Tibial artery (tissue), 4 donors: Measurements from ENCODE around the gene FBXL17.

Experiments used
- DNase-seq, 2 donors: peaks; one replicate each; pipeline ENCODE4 v3.0.0-alpha.2; 2019
- H3K27ac ChIP-seq, 2 donors: fragments of 200-600 bp; sonication (generic) in 1 of 2; 1 replicate in 1 of 2; 2 replicates in 1 of 2; pipeline ENCODE4 v1.5.1; 2018 to 2019; ENCODE audit warnings: mild to moderate bottlenecking in 1 of 2
- H3K27me3 ChIP-seq, 2 donors: fragments of 200-600 bp; sonication (generic) in 1 of 2; one replicate each; pipeline versions ENCODE4 v1.5.1 to v1.6.0; 2016 to 2019
- H3K36me3 ChIP-seq, 3 donors: fragments of 200-600 bp; sonication (generic) in 2 of 3; one replicate each; pipeline ENCODE4 v1.5.1; 2016 to 2019; ENCODE audit warnings: mild to moderate bottlenecking in 2 of 3
- H3K4me1 ChIP-seq, 4 donors: fragments of 200-600 bp; sonication (generic) in 2 of 4; 1 replicate in 3 of 4; 2 replicates in 1 of 4; pipeline ENCODE4 v1.5.1; 2016 to 2019
- H3K4me3 ChIP-seq, 2 donors: fragments of 200-600 bp; sonication (generic) in 1 of 2; 1 replicate in 1 of 2; 2 replicates in 1 of 2; pipeline ENCODE4 v1.5.1; 2018 to 2019; ENCODE audit warnings: mild to moderate bottlenecking in 2 of 2
- H3K9me3 ChIP-seq, 3 donors: fragments of 200-600 bp; sonication (generic) in 1 of 3; one replicate each; pipeline ENCODE4 v1.5.1; 2016 to 2019
- intact Hi-C: fragments of 100-400 bp; cut with DNase I; formaldehyde crosslinking; loops from one replicate; pipeline ENCODE4 v1.15.0; 2023; ENCODE audit warnings: low total_unique reads
- TF ChIP-seq, protein P1 (sequence below), 2 experiments: fragments of 200-600 bp in 1 of 2; fragments of 450-650 bp in 1 of 2; IDR thresholded peaks; one replicate each; pipeline ENCODE4 v1.5.1; 2017 to 2019; ENCODE audit warnings: antibody characterized with exemption in 2 of 2, mild to moderate bottlenecking in 1 of 2, moderate library complexity in 1 of 2

The FBXL17 gene

DNA sequence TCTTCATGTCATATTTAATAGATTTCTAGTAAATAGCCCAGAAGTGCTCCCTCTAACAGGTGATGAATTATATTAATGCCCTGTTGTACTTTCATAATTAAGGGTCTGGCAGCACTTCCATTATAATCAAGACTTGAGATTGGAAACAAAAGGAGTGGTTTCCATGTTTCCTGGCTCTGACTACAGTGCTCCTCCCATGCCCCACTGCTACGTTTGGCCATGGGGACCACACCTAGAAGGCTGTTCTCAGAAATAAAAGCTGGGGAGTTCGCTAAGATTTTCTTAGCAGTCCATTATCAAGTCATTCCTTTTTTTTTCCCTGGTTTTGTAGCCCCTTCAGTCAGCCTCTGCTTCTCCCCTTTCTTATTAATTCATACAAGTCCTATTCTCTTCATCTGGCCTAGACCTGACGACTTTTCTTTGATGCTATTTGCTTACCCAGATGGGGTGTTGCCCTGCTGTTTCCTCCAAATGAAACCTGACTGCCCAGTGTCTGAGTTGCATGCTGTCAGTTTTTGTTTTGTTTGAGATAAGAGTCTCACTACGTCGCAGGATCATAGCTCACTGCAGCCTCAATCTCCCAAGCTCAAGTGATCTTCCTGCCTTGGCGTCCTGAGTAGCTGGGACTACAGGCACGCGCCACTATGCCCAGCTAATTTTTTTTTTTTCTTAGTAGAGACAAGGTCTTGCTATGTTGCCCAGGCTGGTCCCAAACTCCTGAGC lies 399.0 kb downstream of the FBXL17 start:
- intact Hi-C loops: no loop called here

DNA sequence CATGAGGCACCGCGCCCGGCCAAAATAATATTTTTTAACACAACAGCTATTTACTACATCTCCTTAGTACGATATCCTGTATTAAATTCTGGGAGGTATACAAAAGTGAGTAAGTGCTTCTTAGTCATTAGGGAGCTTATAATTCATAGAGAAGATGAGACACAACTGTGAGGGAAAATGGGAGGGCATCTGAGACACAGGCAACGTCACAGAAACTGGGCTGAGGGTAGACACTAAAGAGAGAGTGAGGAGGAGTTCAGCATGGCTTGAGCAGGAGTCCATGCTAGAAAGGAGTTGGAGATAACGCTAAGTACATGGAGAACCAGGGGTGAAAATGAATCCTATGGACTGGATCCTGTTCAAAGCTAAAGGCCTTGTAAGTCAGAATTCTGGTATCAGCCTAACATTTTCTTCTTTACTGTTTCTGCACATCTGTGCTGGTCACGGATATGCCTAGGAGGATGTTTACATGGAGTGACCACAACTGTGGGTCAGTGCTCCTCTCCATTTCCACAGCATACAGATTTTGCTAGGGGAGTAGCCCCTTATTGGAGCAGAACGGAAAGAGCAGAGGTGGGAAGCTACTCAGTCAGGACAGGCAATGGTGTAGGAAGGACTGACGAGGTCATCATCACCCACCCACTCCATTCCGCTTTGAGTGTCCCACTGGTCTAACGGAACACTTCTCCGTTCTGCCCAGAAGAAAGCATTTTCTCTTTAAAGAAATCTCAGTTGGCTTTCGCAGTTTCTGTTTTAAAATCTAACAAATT lies 400.8 kb downstream of the FBXL17 start:
- DNase-seq: no peak
- Histone ChIP-seq H3K27ac (no peak overlapping the region), H3K4me1 (no peaks in the 10 kb centered on the region), H3K27me3 (no peaks in the 10 kb centered on the region), H3K9me3 (no peaks in the 10 kb centered on the region), H3K36me3 (no peaks in the 10 kb centered on the region), H3K4me3 (no peak overlapping the region)
- TF ChIP-seq, protein P1, sequence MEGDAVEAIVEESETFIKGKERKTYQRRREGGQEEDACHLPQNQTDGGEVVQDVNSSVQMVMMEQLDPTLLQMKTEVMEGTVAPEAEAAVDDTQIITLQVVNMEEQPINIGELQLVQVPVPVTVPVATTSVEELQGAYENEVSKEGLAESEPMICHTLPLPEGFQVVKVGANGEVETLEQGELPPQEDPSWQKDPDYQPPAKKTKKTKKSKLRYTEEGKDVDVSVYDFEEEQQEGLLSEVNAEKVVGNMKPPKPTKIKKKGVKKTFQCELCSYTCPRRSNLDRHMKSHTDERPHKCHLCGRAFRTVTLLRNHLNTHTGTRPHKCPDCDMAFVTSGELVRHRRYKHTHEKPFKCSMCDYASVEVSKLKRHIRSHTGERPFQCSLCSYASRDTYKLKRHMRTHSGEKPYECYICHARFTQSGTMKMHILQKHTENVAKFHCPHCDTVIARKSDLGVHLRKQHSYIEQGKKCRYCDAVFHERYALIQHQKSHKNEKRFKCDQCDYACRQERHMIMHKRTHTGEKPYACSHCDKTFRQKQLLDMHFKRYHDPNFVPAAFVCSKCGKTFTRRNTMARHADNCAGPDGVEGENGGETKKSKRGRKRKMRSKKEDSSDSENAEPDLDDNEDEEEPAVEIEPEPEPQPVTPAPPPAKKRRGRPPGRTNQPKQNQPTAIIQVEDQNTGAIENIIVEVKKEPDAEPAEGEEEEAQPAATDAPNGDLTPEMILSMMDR (IDR thresholded peaks at IDR 0.05): no peak
- intact Hi-C loops: no loop called here

More for the DNA sequence above, 399.0 kb downstream of the FBXL17 start:
- no peak overlapping the region for H3K27ac ChIP-seq
- H3K4me1 ChIP-seq: no peaks in the 10 kb centered on the region
- H3K27me3 ChIP-seq: no peaks in the 10 kb centered on the region
- TF ChIP-seq, protein P1 (IDR thresholded peaks at IDR 0.05): no peak
- no peaks in the 10 kb centered on the region for H3K9me3 ChIP-seq
- DNase-seq: no peak
- no peaks in the 10 kb centered on the region for H3K36me3 ChIP-seq
- no peak overlapping the region for H3K4me3 ChIP-seq

DNA sequence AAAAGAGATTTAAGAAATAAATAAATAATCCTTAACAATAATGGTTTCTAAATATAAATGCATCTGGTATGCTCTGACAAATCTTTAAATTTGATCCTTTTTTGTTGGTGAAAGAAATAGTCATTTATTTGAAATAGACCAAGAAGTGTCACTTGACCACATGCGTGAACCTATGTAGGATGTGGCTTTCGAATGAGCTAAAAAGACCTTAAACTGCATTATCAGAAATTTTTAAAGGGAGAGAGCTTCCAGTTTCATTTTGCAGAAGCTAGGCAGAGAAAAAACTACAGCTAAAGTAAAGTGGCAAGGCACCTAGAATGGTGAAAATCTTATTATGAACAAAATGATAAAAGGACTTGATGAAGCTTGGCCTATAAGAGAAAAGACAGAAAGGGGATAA lies 402.0 kb downstream of the FBXL17 start:
- Histone ChIP-seq H3K27ac (no peak overlapping the region), H3K4me1 (no peaks in the 10 kb centered on the region), H3K36me3 (no peaks in the 10 kb centered on the region), H3K4me3 (no peak overlapping the region), H3K27me3 (no peaks in the 10 kb centered on the region), H3K9me3 (no peaks in the 10 kb centered on the region)
- TF ChIP-seq, protein P1 (IDR thresholded peaks at IDR 0.05): no peak
- no peak for DNase-seq
- intact Hi-C loops: loop anchor here (5.0 kb wide), 1 partner anchor 88 kb away; no protein-coding TSS in a partner anchor

DNA sequence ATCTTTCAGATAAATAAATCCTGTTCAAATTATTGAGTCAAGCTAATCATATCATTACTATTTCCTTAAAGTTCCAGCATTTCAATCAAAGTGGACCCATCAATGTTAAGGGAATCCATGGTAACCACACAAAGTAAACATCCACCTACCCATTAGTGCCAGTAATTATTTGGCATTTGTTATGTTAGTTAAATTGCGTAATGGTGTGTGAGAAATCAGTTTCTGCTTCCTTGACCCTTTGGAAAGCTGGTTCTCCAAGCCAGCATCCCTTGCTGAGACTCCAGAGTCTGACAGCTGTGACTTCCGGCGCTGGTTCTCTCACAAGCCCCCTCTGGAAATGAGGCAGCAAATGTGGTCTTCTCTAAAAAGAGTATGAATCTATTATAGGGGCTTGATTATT lies 402.6 kb downstream of the FBXL17 start:
- no peak overlapping the region for H3K27ac ChIP-seq
- H3K4me3 ChIP-seq: no peak overlapping the region
- H3K9me3 ChIP-seq: no peaks in the 10 kb centered on the region
- no peaks in the 10 kb centered on the region for H3K4me1 ChIP-seq
- TF ChIP-seq, protein P1 (IDR thresholded peaks at IDR 0.05): no peak
- intact Hi-C loops: loop anchor here (5.0 kb wide), 1 partner anchor 87 kb away; no protein-coding TSS in a partner anchor
- DNase-seq: no peak
- no peaks in the 10 kb centered on the region for H3K36me3 ChIP-seq
- H3K27me3 ChIP-seq: no peaks in the 10 kb centered on the region

DNA sequence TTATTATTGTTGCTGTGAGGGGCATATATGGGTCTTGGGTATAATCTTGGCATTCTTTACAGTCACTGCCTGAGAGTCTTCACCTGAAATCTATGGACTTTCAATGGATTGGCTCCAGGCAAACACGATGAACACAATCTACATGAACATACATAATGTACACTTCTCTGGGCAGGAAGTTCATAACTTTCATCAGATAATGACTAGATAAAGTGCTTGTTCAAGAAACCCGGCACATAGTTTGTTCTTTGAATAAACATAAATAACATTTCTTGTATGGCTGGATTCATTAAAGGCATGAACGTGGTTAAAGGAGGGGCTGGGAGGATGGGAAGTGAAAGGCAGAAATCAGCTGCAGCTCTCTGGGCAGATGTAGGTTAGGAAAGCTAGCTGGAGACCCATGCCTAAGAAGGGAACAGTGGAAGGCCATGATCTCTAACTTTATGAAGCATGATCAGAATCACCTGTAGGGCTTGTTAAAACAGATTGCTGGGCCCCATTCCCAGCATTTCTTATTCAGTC lies 404.3 kb downstream of the FBXL17 start:
- intact Hi-C loops: loop anchor here (5.0 kb wide), 1 partner anchor 85 kb away; no protein-coding TSS in a partner anchor
- H3K27me3 ChIP-seq: no peaks in the 10 kb centered on the region
- H3K4me3 ChIP-seq: no peak overlapping the region
- no peak overlapping the region for H3K27ac ChIP-seq
- H3K9me3 ChIP-seq: no peaks in the 10 kb centered on the region
- DNase-seq: no peak
- no peaks in the 10 kb centered on the region for H3K36me3 ChIP-seq
- no peaks in the 10 kb centered on the region for H3K4me1 ChIP-seq
- TF ChIP-seq, protein P1 (IDR thresholded peaks at IDR 0.05): no peak
